PFSK-1 (cell line): Measurements from ENCODE around the gene PTGFR.

ENCODE experiments used
- FOXP2 ChIP-seq: optimal IDR thresholded peaks from 2 replicates; pipeline ENCODE3; 2011; ENCODE audit warnings: borderline replicate concordance, control low read depth, inconsistent platforms; ENCODE audit not compliant: insufficient read depth; ENCODE audit errors: extremely low read length, extremely low read depth
- POLR2AphosphoS5 ChIP-seq: IDR thresholded peaks from 2 replicates; pipeline ENCODE4 v1.6.1; 2012; ENCODE audit warnings: low read depth, mild to moderate bottlenecking, control low read depth, low read length, moderate library complexity
- REST ChIP-seq, 2 experiments: IDR thresholded peaks; 2 replicates each; pipeline versions ENCODE4 v1.6.1 to v1.8.0; 2011 to 2012; ENCODE audit warnings: low read depth in 2 of 2, low read length in 2 of 2, control low read depth in 1 of 2, inconsistent platforms in 1 of 2, mild to moderate bottlenecking in 1 of 2, moderate library complexity in 1 of 2; ENCODE audit not compliant: insufficient read depth in 1 of 2
- SIN3A ChIP-seq: IDR thresholded peaks from 2 replicates; pipeline ENCODE4 v1.6.1; 2012; ENCODE audit warnings: mild to moderate bottlenecking, low read length, moderate library complexity, borderline replicate concordance; ENCODE audit not compliant: insufficient read depth
- TAF1 ChIP-seq: IDR thresholded peaks from 2 replicates; pipeline ENCODE4 v1.6.1; 2012; ENCODE audit warnings: low read length, control low read depth, borderline replicate concordance; ENCODE audit not compliant: insufficient read depth

PTGFR gene

GRCh38 chr1:78549331-78549730, 58.6 kb downstream of the PTGFR start:
- TF ChIP-seq TAF1 = no peak
- TF ChIP-seq REST (IDR thresholded peaks at IDR 0.05; ENCODE audit: insufficient read depth in 1 of 2, low read depth in 2 of 2, low read length in 2 of 2) = no peak
- no peak for TF ChIP-seq POLR2AphosphoS5

GRCh38 chr1:78549891-78550290, 59.1 kb downstream of the PTGFR start:
- no peak for TF ChIP-seq REST (IDR thresholded peaks at IDR 0.05; ENCODE audit: insufficient read depth in 1 of 2, low read depth in 2 of 2, low read length in 2 of 2)
- TF ChIP-seq FOXP2 = no peak
- no peak for TF ChIP-seq TAF1
- TF ChIP-seq SIN3A = no peak
- TF ChIP-seq POLR2AphosphoS5 = no peak

GRCh38 chr1:78553859-78554258, 63.1 kb downstream of the PTGFR start:
- no peak for TF ChIP-seq FOXP2
- TF ChIP-seq POLR2AphosphoS5 = no peak
- TF ChIP-seq SIN3A = no peak
- TF ChIP-seq REST (IDR thresholded peaks at IDR 0.05; ENCODE audit: insufficient read depth in 1 of 2, low read depth in 2 of 2, low read length in 2 of 2) = no peak
- no peak for TF ChIP-seq TAF1

- TF ChIP-seq REST (IDR thresholded peaks at IDR 0.05; ENCODE audit: insufficient read depth in 1 of 2, low read depth in 2 of 2, low read length in 2 of 2) (no peak), TAF1 (no peak), POLR2AphosphoS5 (no peak), SIN3A (no peak), FOXP2 (no peak)
These were observed 64.1 kb downstream of the PTGFR start for GRCh38 chr1:78554840-78555239.

- TF ChIP-seq POLR2AphosphoS5 (no peak), FOXP2 (no peak), REST (IDR thresholded peaks at IDR 0.05; ENCODE audit: insufficient read depth in 1 of 2, low read depth in 2 of 2, low read length in 2 of 2) (no peak), SIN3A (no peak), TAF1 (no peak)
These were observed 68.9 kb downstream of the PTGFR start for GRCh38 chr1:78559680-78560079.
